Hepatocyte (in vitro differentiated cells): ENCODE measurements around the gene SLC39A11. TPM values are rescaled to one million over a fixed set of nuclear protein-coding genes. Genes with fewer than 3 reads are reported as not detected.
"Not testable (repeated sequence)": the region's sequence is repeated elsewhere in the genome, so short reads cannot be mapped to it uniquely, and the experiment has no call there.

ENCODE experiments used
- DNase-seq: peaks from one replicate; pipeline ENCODE4 v3.0.0-alpha.2; 2016; ENCODE audit warnings: low spot score
- H2AFZ ChIP-seq: fragments of 200-600 bp; sonication (generic); 2 replicates; pipeline ENCODE4 v1.6.0; 2016; ENCODE audit warnings: antibody characterized with exemption, mild to moderate bottlenecking
- H3K27ac ChIP-seq: fragments of 200-600 bp; sonication (generic); 2 replicates; pipeline ENCODE4 v1.5.1; 2016; ENCODE audit warnings: mild to moderate bottlenecking
- H3K27me3 ChIP-seq: fragments of 200-600 bp; sonication (generic); 2 replicates; pipeline ENCODE4 v1.6.1; 2016
- H3K36me3 ChIP-seq: fragments of 200-600 bp; sonication (generic); replicated peaks from 2 replicates; pipeline ENCODE4 v1.5.1; 2016; ENCODE audit warnings: low read depth; ENCODE audit not compliant: insufficient read depth
- H3K4me1 ChIP-seq: fragments of 200-600 bp; sonication (generic); 2 replicates; pipeline ENCODE4 v1.5.1; 2016; ENCODE audit warnings: mild to moderate bottlenecking, moderate library complexity; ENCODE audit not compliant: insufficient read depth
- H3K4me2 ChIP-seq: fragments of 200-600 bp; sonication (generic); 2 replicates; pipeline ENCODE4 v1.6.0; 2016
- H3K4me3 ChIP-seq: fragments of 200-600 bp; sonication (generic); 2 replicates; pipeline ENCODE4 v1.5.1; 2016; ENCODE audit warnings: mild to moderate bottlenecking
- H3K79me2 ChIP-seq: fragments of 200-600 bp; sonication (generic); 2 replicates; pipeline ENCODE4 v1.6.0; 2017; ENCODE audit warnings: mild to moderate bottlenecking
- H3K9me2 ChIP-seq: fragments of 200-600 bp; sonication (generic); replicated peaks from 2 replicates; pipeline ENCODE4 v1.6.0; 2017; ENCODE audit warnings: mild to moderate bottlenecking; ENCODE audit not compliant: insufficient read depth
- H3K9me3 ChIP-seq: fragments of 200-600 bp; sonication (generic); 2 replicates; pipeline ENCODE4 v1.5.1; 2016; ENCODE audit warnings: low read depth, mild to moderate bottlenecking
- H4K20me1 ChIP-seq: fragments of 200-600 bp; sonication (generic); 2 replicates; pipeline ENCODE4 v1.6.0; 2016; ENCODE audit warnings: mild to moderate bottlenecking; ENCODE audit not compliant: insufficient read depth, poor library complexity, severe bottlenecking
- CTCF ChIP-seq: fragments of 200-600 bp; sonication (generic); IDR thresholded peaks from 2 replicates; pipeline ENCODE4 v1.5.1; 2016; ENCODE audit warnings: antibody characterized with exemption, mild to moderate bottlenecking; ENCODE audit not compliant: poor library complexity
- EZH2 ChIP-seq: fragments of 200-600 bp; sonication (generic); IDR thresholded peaks from 2 replicates; pipeline ENCODE4 v1.6.1; 2016; ENCODE audit warnings: antibody characterized with exemption, mild to moderate bottlenecking, borderline replicate concordance
- EZH2phosphoT487 ChIP-seq: fragments of 200-600 bp; sonication (generic); IDR thresholded peaks from one replicate; pipeline ENCODE4 v1.6.1; 2018; ENCODE audit warnings: antibody characterized with exemption, mild to moderate bottlenecking, low read depth, moderate library complexity; ENCODE audit not compliant: unreplicated experiment, severe bottlenecking
- WGBS: methylation state at CpG from one replicate; pipeline ENCODE4 v1.1.6; 2016; ENCODE audit warnings: low lambda C conversion rate; ENCODE audit errors: missing lambda C conversion rate; 5-methylcytosine and 5-hydroxymethylcytosine counted together
- polyA plus RNA-seq: library from polyadenylated mRNA; unstranded; fragments of >200 nt; fragmentation: Nextera tagmentation; extraction: Ambion mirVana; gene quantifications from 2 replicates; pipeline ENCODE4 v1.2.1, GENCODE V29; 2016
- total RNA-seq: library from RNA; depleted of rRNA; stranded (reverse); fragments of >200 nt; gene quantifications from 2 replicates; pipeline ENCODE4 v1.2.3, GENCODE V29; 2014

SLC39A11 gene
- total and polyA plus RNA-seq, 2 experiments from 2014 or later = 37.7 to 39.1 TPM

GRCh38 chr17:73133911-73134649 lies 41.6 kb upstream of the SLC39A11 start:
- DNase-seq = no peak
- Histone ChIP-seq H3K9me3 (no peaks in the 10 kb centered on the region), H3K4me2 (no peak overlapping the region), H3K4me3 (no peak overlapping the region), H2AFZ (no peak overlapping the region), H3K36me3 (no peaks in the 10 kb centered on the region), H3K27ac (no peak overlapping the region), H3K9me2 (no peaks in the 10 kb centered on the region), H3K79me2 (no peaks in the 10 kb centered on the region), H4K20me1 (no peaks in the 10 kb centered on the region), H3K27me3 (no peaks in the 10 kb centered on the region), H3K4me1 (no peaks in the 10 kb centered on the region)
- WGBS = 66% methylated on average over 4 of the region's 4 CpGs
- no peak for TF ChIP-seq EZH2phosphoT487
- TF ChIP-seq CTCF = no peak

DNA sequence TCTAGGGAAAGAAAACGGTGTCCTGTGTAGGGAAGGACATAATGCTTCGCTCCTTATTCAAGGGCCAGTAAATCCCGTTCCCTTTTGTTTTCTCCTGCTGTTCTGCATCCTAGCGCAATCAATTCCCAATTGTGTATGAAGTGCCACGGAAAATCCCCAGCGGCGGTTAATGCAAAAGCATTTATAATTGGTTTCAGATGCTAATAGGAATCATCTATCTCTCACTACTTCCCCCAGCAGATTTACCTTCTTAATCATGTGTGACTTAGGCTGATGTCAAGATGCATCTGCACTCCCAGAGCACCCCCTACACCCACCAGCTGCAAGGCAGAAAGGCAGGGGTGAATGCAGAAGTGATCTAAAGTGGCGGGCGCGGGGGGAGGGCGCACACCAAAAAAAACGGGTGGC lies 39.6 kb upstream of the SLC39A11 start:
- no peaks in the 10 kb centered on the region for H3K79me2 ChIP-seq
- no peaks in the 10 kb centered on the region for H3K9me3 ChIP-seq
- H2AFZ ChIP-seq = no peak overlapping the region
- TF ChIP-seq EZH2phosphoT487 (no peak), CTCF (no peak), EZH2 (no peak)
- WGBS = 51% methylated on average over 12 of the region's 12 CpGs
- no peak for DNase-seq
- H3K4me2 ChIP-seq = no peak overlapping the region
- no peaks in the 10 kb centered on the region for H3K4me1 ChIP-seq
- H3K4me3 ChIP-seq = no peak overlapping the region
- H3K27ac ChIP-seq = no peak overlapping the region
- H3K27me3 ChIP-seq = no peaks in the 10 kb centered on the region
- H4K20me1 ChIP-seq = no peaks in the 10 kb centered on the region
- no peaks in the 10 kb centered on the region for H3K36me3 ChIP-seq
- H3K9me2 ChIP-seq = no peaks in the 10 kb centered on the region

GRCh38 chr17:73131439-73131838 lies 39.0 kb upstream of the SLC39A11 start:
- H3K4me3 ChIP-seq, DNase-seq, H3K4me1 ChIP-seq, H3K27me3 ChIP-seq, H3K9me3 ChIP-seq, H3K27ac ChIP-seq, H3K36me3 ChIP-seq, H3K4me2 ChIP-seq, H2AFZ ChIP-seq, H3K9me2 ChIP-seq, H3K79me2 ChIP-seq, H4K20me1 ChIP-seq: not testable (repeated sequence)
- 89% methylated on average over 5 of the region's 6 CpGs for WGBS

GRCh38 chr17:73130977-73131376 lies 38.5 kb upstream of the SLC39A11 start:
- Histone ChIP-seq H3K27me3 (no peaks in the 10 kb centered on the region), H3K79me2 (no peaks in the 10 kb centered on the region), H3K4me1 (no peaks in the 10 kb centered on the region), H3K36me3 (no peaks in the 10 kb centered on the region), H3K4me2 (no peak overlapping the region), H2AFZ (no peak overlapping the region), H3K9me2 (no peaks in the 10 kb centered on the region), H3K4me3 (no peak overlapping the region), H3K9me3 (no peaks in the 10 kb centered on the region), H3K27ac (no peak overlapping the region), H4K20me1 (no peaks in the 10 kb centered on the region)
- no peak for TF ChIP-seq CTCF
- TF ChIP-seq EZH2phosphoT487 = no peak
- TF ChIP-seq EZH2 = no peak
- no peak for DNase-seq
- 92% methylated on average over 3 of the region's 3 CpGs for WGBS
